ENCODE data around the gene ZDHHC7.

The ZDHHC7 gene

DNA sequence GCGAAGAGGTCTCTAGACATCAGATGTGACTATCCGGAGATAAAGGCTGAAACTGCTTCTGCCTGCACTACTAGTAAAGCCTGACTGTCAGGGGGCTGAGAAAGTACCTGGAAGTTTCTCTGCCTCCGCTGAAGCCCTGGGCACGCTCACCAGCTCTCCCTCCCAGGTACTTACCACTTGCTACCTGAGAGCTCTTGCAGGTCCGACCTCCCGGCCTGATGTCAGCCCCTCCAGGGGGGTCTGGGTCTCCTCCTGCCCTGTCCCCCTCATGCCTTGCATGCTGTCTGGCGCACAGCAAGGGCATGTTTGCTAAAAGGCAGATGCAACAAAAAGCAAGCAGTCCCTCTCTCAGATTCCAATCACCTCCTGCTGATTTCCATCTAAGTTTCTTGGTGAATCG lies 17.4 kb downstream of the ZDHHC7 start:
- no peak for DNase-seq (ENCODE audit: low read depth)

DNA sequence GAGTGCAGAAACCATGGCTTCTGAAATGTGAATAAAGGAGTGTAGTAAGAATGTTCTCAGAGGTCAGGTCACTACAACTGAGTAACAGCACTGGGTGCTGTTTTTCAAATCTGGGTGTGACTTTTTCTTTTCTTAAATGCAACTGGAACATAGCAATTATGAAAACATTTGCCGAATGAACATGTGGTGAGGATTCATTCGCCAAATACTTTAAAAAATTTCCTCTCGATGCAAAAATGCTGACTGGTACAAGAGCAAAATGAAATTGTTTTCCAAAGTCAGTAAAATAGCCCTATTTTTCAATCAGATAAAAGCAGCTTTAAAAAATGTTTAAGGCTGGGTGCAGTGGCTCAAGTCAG lies 18.6 kb downstream of the ZDHHC7 start:
- DNase-seq (ENCODE audit: low read depth) = peak; percentile 57

DNA sequence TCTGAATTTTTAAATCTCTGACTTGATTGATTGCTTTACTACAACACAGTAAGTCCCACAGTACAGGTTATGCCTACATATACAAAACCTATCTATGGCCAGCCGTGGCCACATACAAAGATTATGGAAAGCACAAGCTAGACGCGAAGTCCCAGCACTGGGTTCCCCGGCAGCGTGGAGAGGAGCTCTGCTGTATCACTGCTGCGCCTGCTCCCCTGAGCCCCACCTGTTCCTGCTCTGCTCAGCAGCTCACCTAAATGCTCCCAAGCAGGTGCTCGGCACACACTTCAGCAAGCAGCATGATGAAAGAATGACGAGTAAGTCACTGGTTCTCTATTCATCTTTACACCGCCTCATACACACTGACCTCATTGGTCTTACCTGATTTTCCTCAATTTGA lies 20.6 kb downstream of the ZDHHC7 start:
- no peak for DNase-seq (ENCODE audit: low read depth)

DNA sequence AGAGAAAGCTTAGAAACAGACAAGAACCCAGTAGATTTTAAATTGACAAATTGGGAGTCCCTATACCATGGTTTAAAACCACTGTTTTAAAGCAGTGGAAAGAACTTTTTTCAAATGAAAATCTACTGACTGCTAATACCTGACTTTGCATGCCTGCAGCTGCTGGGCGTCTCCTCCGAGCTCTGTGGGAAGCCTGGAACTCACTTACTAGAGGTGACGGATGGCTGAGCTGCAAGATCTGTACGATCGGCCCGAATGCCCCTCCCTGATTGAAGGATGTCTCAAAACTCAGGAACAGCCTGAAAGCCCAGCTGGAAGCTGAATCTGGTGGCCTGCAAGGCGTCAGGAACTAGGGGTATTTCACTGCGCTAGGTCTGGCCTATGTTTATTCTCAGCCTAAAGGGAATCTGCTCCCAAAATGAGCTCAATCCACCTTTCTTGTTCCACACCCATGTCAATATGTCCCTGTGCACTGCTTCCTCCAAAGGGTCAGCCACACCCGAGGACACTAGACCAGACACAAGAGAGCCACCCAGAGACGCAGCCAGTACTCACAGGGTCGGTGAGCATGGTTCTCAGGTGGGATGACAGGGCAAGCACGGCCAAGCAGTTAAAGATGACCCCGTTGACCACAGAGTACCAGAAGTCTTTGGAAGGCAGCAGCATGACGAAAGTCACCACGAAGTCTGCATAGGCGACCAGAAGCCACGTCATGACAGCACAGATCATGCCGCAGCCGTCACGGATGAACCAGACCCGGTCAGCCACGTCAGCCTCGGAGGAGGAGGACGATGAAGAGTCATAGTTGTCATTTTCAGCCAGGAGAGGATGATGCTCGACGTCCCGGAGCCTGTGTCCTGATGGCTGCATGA lies 21.4 kb downstream of the ZDHHC7 start:
- no peak for DNase-seq (ENCODE audit: low read depth)

DNA sequence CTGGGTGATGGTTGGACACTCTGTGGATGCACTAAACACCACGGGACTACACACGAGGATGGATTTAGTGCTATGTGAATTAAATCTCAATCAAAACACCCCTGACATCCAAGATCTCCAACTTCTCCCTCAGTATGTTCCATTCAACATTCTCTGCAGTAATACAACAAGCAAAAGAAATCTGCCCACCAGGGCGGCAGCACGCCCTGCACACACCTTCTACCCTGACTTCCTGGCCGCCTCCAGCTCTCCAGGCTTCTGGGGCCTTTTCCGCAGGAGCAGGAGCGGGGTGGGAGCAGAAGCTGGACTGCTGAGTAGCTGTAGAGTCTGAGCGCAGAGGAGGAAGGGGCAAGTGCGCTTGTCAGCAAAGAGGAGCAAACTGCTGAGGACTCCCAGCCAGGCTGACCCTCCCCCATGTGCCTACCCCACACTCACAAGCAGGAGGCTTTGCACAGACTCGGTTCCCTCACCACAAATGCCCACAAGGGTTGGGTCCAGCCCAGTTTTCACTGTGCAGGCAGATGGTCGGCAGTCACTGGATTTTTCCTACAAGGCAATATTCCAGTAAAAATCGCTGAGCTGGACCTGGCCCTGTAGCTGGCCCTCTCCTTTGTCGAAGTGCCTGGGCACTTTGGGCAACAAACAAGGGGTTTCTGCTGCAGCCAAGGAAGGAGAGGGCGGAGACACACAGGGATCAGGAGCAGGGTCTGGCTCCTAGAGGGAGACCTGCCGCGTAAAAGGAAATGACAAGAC lies 22.8 kb downstream of the ZDHHC7 start:
- DNase-seq (ENCODE audit: low read depth) = no peak

DNA sequence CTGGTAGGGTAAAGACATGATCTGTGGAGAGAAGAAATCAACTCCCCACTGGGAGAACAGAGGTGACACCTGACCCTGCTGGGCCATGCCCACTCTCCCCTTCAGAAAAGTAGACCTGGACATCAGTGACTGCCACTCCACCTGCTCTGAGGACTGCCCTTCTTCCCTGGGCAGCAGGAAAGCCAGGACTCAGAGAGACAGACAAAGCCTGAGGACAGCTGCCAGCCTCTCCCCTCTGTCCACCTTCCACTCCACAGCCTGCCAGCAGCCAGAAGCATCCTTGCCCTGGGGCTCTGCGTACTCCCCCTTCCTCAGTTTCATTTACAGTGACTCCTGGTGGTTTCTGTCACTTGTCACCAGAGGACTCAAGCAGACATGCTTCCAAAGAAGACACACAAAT lies 24.5 kb downstream of the ZDHHC7 start:
- DNase-seq (ENCODE audit: low read depth) = no peak

DNA sequence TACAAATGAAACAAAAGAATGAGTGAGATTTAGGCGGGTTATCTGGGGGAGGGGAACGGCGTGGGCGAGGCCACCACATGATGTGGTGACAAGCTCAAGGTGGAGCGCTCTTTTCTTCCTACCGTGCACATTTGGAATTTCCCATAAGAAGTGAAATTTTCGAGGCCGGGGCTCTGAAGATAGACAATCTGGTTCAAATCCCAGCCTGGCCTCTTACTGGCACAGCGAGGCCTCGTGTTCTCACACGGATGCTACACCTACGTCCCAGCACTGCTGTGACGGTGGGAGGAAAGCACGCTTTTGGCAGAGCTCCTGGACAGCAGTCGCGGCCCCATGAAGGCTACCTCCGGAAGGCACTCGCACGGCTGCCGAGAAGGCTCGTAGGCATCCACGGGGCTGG lies 25.2 kb downstream of the ZDHHC7 start:
- no peak for DNase-seq (ENCODE audit: low read depth)

DNA sequence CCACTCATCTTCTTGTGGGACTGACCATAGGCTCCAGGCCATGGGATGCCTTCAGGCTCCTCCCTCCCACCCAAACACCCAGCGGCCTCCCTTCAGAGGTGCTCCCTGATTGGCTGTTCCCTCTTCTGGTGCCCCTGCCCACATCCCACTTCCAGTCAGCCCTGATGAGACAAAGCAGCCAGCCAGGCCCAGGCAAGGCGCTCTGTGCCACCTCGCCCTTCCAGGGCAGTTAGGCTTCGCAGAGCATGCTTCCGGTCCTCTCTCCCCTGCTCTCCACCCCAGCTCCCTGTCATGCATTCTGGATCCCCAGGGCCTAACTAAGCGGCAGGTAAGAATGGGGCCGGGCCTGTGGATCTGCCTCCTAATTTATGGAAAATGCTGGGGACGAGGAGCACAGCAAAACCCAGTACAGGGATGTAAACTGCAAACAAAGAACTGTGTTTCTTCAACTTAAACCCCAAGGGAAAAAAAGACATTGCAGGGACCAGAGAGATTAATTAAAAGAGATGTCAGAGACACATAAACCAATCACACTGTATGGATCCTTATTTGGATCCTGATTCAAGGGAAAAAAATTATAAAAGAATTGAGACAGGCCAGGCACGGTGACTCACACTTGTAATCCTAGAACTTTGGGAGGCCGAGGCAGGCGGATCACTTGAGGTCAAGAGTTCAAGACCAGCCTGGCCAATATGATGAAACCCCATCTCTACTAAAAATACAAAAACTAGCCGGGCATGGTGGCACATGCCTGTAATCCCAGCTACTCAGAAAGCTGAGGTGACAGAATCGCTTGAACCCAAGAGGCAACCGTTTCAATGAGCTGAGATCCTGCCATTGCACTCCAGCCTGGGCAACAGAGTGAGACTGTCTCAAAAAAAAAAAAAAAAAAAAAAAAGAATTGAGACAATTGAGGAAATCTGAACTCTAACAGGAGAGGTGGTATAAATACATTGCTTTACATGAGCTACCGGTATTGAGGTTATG lies 26.0 kb downstream of the ZDHHC7 start:
- peak; percentile 86 for DNase-seq (ENCODE audit: low read depth)

DNA sequence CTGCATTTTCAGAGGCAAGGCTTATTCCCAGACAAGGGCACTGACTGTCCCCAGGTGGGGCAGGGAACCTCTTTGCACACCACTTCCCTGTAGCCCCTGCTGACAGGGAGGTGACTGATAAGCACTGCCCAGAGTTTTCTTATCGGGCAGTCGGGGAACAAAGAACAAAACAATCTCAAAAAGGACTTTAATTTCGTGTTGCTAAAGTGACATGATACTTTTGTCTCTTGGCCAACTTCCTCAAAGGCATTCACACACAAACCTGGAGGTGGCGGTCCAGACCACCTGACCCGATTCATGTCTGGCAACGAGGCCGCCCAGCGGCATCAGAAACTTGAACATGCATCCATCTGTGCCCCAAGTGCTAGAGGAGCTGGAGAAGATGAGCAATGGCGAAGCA lies 28.9 kb downstream of the ZDHHC7 start:
- no peak for DNase-seq (ENCODE audit: low read depth)

DNA sequence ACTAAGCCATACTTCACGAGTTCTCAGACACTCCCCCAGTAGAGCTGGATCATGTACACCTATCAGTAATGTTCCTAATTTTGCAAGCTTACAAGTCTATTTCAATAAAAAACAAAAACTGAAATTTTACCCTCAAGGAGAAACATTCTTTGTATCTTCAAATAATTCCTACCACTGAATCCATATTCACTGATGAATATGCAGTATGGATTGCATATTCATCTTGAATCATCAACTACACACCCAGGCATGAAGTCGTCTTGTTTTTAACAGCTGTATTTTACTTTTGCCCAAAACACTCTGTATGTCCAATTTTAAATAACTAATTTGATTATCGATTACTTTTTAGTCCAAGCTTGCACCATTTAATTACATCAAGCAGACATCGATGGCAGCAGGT lies 31.8 kb downstream of the ZDHHC7 start:
- peak; percentile 31 for DNase-seq (ENCODE audit: low read depth)

DNA sequence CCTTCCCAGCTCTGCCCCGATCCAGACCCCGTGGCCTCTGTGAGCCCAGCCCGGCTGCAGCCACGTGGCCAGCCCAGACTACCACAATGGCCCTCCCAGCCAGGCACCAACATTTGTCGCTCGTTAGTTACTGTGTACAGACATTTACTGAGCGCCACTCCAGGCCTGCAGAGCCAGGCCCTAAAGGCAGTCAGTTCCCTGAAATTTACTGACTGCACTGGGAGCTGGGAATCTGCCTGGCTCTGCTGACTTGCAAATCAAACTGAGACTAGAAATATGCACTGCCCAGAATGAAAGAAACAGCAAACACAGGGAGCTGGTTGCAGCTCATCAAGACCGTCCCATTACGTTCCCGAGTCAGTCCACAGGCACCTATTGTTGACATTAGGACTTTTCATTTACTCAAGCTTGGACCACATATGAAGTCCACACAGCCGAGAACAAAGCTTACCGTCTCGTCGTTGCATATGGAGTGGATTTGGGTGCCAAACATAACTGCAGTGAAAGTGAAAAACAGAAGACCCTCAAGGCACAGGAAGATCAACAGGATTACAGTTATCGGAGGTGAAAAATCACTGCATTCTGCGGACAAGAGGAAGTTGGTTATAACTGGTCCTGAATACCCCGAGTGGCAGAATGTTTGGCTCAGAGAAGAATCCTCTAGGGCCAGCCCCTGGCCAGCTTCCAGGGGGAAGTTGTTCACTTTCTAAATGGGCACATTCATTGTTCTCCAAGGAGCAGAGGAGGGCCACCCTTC lies 34.5 kb downstream of the ZDHHC7 start:
- DNase-seq (ENCODE audit: low read depth) = peak; percentile 18

DNA sequence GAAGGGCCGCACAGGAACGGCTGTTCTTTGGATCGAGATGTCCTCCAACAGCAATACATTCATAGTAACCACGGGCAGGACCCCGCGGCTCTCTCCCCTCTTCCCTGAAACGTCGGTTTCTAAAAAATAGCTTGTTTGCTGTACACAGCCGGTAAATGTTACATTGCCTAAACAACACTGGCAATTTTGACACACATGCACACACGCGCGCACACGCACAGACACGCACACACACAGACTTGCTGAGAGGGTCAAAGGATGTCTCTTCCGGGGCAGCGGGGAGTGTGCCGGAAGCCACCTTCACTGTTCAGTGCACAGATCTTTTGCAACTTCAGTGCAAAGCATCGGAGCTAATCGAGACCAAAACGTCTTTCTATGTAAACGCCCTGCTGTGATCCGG lies 35.8 kb downstream of the ZDHHC7 start:
- no peak for DNase-seq (ENCODE audit: low read depth)

DNA sequence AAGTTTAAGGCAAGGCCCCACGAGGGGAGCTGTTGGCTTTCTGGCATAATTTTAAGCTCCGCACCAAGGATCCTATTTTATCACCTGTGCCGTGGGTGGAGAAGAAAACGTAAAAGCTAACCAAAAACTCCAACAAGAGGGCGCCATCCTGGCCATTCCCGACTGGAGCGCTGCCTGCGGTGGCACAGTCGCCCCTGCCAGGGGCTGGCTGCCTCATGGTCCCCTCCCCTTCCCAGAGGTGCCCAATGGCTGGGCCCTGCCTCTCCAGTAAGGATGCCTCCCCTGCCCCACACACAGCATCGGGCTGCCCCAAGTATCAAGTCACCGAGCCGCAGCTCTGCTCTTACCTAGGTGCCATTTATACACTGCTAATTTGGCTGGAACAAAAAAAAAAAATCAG lies 36.3 kb downstream of the ZDHHC7 start:
- no peak for DNase-seq (ENCODE audit: low read depth)

DNA sequence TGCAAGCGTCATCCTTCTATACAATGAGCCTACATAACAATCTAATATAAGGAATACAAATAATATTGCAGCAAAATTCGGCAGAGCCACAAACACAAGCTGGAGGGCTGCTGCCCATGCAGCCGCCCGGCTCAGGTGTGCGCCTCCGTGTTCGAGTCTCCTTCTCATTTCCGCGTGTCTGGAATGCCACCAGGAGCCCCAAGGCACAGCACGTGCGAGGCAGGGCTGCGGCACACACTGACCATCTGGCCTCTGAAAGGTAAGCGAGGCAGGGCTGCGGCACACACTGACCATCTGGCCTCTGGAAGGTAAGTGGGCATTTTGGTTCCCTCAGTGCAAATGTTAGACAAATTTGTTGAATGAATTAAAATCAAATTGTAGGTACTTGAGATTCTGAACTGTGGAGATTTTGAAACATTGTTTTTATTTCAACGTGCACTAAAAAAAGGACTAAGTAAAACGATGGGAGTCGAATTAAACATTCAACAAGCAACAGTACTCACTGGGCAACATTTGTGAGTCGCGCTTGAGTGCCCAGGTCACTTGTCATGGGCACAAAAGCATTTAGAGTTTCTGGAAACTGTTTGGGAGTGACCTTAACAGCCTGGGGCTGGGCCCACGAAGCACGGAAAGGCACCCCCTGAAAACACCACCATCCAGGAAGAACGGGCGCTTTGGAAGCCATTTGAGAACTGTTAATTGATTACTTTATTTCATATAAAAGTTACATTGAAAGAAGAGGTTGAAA lies 37.4 kb downstream of the ZDHHC7 start:
- DNase-seq (ENCODE audit: low read depth) = no peak

DNA sequence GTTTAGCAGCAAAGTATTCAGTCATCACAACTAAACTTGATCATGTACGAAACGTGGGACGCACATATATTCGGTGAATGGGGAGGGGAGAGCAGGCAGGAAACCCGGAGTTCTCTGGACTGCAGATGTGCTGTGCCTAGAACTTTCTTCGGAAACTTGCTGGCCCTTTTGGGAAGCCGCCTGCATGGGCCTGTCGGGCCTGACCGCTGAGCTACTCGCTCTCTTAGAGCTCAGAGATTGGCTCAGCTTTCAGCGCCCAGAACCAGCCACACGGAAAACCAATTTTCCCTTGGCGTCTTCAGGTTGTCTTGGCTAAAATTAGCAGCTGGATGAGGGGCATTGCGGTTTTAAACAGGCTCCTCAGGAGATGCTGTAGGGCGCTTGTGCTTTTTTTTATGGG lies 38.1 kb downstream of the ZDHHC7 start:
- DNase-seq (ENCODE audit: low read depth) = no peak

DNA sequence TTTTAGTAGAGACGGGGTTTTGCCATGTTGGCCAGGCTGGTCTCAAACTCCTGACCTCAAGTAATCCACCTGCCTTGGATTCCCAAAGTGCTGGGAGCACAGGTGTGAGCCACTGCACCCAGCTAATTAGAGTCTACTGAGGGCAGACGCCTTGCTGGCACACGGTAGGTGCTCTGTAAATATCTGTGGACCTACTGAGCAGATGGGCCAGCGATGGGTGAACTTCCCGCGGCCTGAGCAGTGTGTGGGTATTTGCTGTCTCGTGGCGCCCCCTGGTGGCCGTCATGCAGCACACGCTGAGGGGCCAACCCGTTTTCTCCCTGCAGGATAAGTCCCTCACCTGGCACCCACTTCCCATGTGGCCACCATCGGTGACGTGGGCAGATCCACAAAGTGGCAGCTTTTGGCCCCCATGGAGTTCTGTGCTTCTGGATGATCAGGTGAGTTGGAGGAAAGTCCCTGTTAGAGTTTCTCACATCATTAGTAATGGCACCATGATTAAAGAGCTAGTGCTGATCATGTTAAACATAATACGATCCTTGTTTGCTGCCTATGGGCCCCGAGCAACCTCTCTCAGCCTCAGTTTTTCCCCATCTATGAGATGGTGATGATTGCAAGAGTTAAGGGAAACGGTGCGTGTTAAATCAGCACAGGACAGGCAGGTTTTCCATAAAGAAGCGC lies 40.7 kb downstream of the ZDHHC7 start:
- peak; percentile 78 for DNase-seq (ENCODE audit: low read depth)

DNA sequence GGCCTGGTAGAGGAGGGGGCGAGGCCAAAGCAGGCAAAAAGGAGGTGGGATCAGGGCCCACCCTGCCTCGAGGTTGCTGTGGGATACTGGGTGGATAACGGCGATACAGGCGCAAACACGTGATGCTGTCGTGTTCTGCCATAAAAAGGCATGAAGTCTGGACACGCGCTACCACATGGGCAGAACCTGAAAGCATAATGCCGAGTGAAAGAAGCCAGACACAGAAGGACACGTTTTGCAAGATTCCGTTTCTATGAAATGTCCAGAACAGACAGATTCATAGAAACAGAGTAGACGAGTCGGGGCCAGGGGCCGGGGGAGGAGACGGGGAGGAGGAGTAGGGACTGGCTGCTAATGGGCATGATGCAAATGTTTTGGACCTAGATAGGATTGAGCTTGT lies 43.5 kb downstream of the ZDHHC7 start:
- no peak for DNase-seq (ENCODE audit: low read depth)

DNA sequence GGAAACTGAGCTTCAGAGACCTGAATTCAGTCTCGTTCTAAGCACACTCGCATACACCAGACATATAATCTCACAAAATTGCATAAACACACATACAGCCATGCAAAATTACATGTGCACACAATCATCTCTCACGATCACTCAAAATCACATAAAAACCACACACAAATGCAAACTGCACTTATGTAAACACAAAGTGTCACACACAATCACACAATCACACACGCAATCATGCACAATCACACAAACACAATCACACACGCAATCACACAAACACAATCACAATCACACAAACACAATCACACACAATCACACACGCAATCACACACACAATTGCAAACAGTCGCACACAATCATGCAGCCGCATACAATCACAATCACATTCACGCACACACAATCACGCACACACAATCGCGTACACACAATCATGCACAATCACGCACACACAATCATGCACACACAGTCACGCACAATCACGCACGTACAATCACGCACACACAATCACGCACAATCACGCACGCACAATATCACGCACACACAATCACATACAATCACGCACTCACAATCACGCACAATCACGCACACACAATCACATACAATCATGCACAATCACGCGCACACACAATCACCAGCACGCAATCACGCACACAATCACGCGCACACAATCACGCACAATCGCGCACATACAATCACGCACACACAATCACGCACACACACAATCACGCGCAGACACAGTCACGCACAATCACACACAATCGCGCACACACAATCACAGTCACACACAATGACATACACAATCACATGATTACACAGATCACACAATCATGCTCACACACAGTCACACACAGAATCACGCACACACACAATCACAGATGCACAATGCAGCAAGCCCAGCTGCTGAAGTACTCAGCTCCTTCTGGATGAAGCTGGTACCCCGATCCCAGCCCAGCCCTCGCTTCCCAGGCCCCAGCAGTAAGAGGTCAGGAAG lies 45.6 kb downstream of the ZDHHC7 start:
- no peak for DNase-seq (ENCODE audit: low read depth)
